HepG2 (cell line): ENCODE data around the gene TAF8. TPM values are rescaled to one million over a fixed set of nuclear protein-coding genes. Genes with fewer than 3 reads are reported as not detected.

Experiments used
- ATAC-seq: fragments of 200-7000 bp; cut with Tn5 transposase; 3 replicates; pipeline ENCODE4 v1.9.1; 2020; ENCODE audit warnings: mild to moderate bottlenecking, moderate library complexity
- BruUV-seq: library from RNA; stranded (reverse); fragments of 400-500 nt; replicated peaks from 2 replicates; lab custom pipeline; 2021; lab: Mats Ljungman, UMichigan
- CTCF ChIA-PET: fragments of 300-600 bp; formaldehyde crosslinking; extraction: SDS; loops from one replicate; lab custom pipeline; 2021; ENCODE audit warnings: low total read pairs, inconsistent platforms, low intra/inter-chr PET ratio; lab: Yijun Ruan, JAX
- POLR2A ChIA-PET: fragments of 350-600 bp; sonication (Branson Sonifier 250); formaldehyde crosslinking; loops from one replicate; lab custom pipeline; 2020; ENCODE audit warnings: antibody characterized with exemption, inconsistent platforms; lab: Yijun Ruan, JAX
- DNase-seq: peaks from one replicate; pipeline ENCODE4 v3.0.0-alpha.2; 2015; ENCODE audit warnings: low spot score
- FAIRE-seq: peaks from 3 replicates; lab custom pipeline; 2011; peaks lifted over from hg19 to GRCh38; lab: Jason Lieb, UNC
- H2AFZ ChIP-seq: one replicate; pipeline ENCODE4 v1.6.1; 2011; ENCODE audit warnings: low read length, inconsistent platforms
- H3K27ac ChIP-seq: fragments of 300-600 bp; 3 replicates; pipeline ENCODE4 v1.8.0; 2011; ENCODE audit warnings: mixed run types, mild to moderate bottlenecking, mixed read lengths, low read length, inconsistent platforms; ENCODE audit not compliant: insufficient read depth; ENCODE audit errors: extremely low read length
- H3K27me3 ChIP-seq, 2 experiments: fragments of 200-600 bp in 1 of 2; 2 replicates in 1 of 2; 3 replicates in 1 of 2; pipeline versions ENCODE4 v1.6.0 to v1.8.0; 2011; ENCODE audit warnings: low read length in 2 of 2, mild to moderate bottlenecking in 2 of 2, moderate library complexity in 2 of 2, inconsistent platforms in 1 of 2; ENCODE audit not compliant: insufficient read depth in 2 of 2, control insufficient read depth in 1 of 2
- H3K36me3 ChIP-seq, 2 experiments: fragments of 200-600 bp in 1 of 2; replicated peaks in 1 of 2; 2 replicates in 1 of 2; 3 replicates in 1 of 2; pipeline versions ENCODE4 v1.5.1 to v1.8.0; 2011; ENCODE audit warnings: low read length in 2 of 2, inconsistent platforms in 1 of 2; ENCODE audit not compliant: insufficient read depth in 2 of 2, control insufficient read depth in 1 of 2
- H3K4me1 ChIP-seq: 2 replicates; pipeline ENCODE4 v1.5.1; 2012; ENCODE audit warnings: low read length, inconsistent platforms; ENCODE audit not compliant: insufficient read depth
- H3K4me2 ChIP-seq: 2 replicates; pipeline ENCODE4 v1.6.0; 2011; ENCODE audit warnings: low read depth, low read length, inconsistent platforms
- H3K4me3 ChIP-seq, 3 experiments: fragments of 200-600 bp in 1 of 3; sonication (generic), shearing (Covaris generic) in 1 of 3; replicated peaks in 1 of 3; 2 replicates each; pipeline ENCODE4 v1.5.1; 2011 to 2016; ENCODE audit warnings: low read length in 3 of 3, inconsistent platforms in 2 of 3, low read depth in 2 of 3, mild to moderate bottlenecking in 2 of 3, control low read depth in 1 of 3, mixed read lengths in 1 of 3; ENCODE audit not compliant: insufficient read depth in 1 of 3
- H3K79me2 ChIP-seq: one replicate; pipeline ENCODE4 v1.6.1; 2011; ENCODE audit warnings: low read length, inconsistent platforms; ENCODE audit not compliant: insufficient read depth
- H3K9ac ChIP-seq: 2 replicates; pipeline ENCODE4 v1.6.0; 2011; ENCODE audit warnings: mild to moderate bottlenecking, low read depth, low read length, inconsistent platforms; ENCODE audit not compliant: insufficient read depth
- H3K9me3 ChIP-seq: 2 replicates; pipeline ENCODE4 v1.5.1; 2012; ENCODE audit warnings: mild to moderate bottlenecking, low read length
- H4K20me1 ChIP-seq: 2 replicates; pipeline ENCODE4 v1.6.0; 2011; ENCODE audit warnings: inconsistent platforms, mild to moderate bottlenecking, low read length, moderate library complexity; ENCODE audit not compliant: insufficient read depth
- CCDC6 ChIP-seq: sonication (generic); formaldehyde crosslinking; IDR thresholded peaks from 2 replicates; pipeline ENCODE4 v1.8.1; 2022; ENCODE audit warnings: mild to moderate bottlenecking, missing genetic modification reagents, moderate library complexity
- KDM6A ChIP-seq: IDR thresholded peaks from 2 replicates; pipeline ENCODE4 v1.6.1; 2016; ENCODE audit warnings: low read depth
- NFYC ChIP-seq: IDR thresholded peaks from 2 replicates; pipeline ENCODE4 v1.6.1; 2016; ENCODE audit warnings: missing genetic modification reagents, missing compliant biosample characterization
- NRL ChIP-seq: sonication (generic); formaldehyde crosslinking; IDR thresholded peaks from 2 replicates; pipeline ENCODE4 v1.5.0; 2020; ENCODE audit warnings: missing genetic modification reagents, mild to moderate bottlenecking, moderate library complexity, borderline replicate concordance
- SP4 ChIP-seq: sonication (generic); formaldehyde crosslinking; IDR thresholded peaks from 2 replicates; pipeline ENCODE4 v1.8.1; 2023; ENCODE audit warnings: mild to moderate bottlenecking, missing genetic modification reagents
- TBP ChIP-seq: sonication (generic); formaldehyde crosslinking; IDR thresholded peaks from 2 replicates; pipeline ENCODE4 v1.5.0; 2020; ENCODE audit warnings: missing genetic modification reagents
- ZMAT3 ChIP-seq: sonication (generic); formaldehyde crosslinking; conservative IDR thresholded peaks from 2 replicates; pipeline ENCODE4 v1.7.0; 2021; ENCODE audit warnings: missing genetic modification reagents
- ZMYM3 ChIP-seq: sonication (generic); formaldehyde crosslinking; IDR thresholded peaks from 2 replicates; pipeline ENCODE4 v1.5.1; 2020; ENCODE audit warnings: mild to moderate bottlenecking, missing genetic modification reagents
- ZNF143 ChIP-seq: sonication (generic); formaldehyde crosslinking; IDR thresholded peaks from 2 replicates; pipeline ENCODE4 v1.4.0; 2020; ENCODE audit warnings: missing genetic modification reagents
- ZNF552 ChIP-seq: sonication (generic); formaldehyde crosslinking; IDR thresholded peaks from 2 replicates; pipeline ENCODE4 v1.9.0; 2022; ENCODE audit warnings: missing genetic modification reagents, mild to moderate bottlenecking, borderline replicate concordance
- ZNF572 ChIP-seq: sonication (generic); formaldehyde crosslinking; IDR thresholded peaks from 2 replicates; pipeline ENCODE4 v1.5.1; 2020; ENCODE audit warnings: mild to moderate bottlenecking, missing genetic modification reagents
- ZNF788 ChIP-seq: sonication (generic); formaldehyde crosslinking; IDR thresholded peaks from 2 replicates; pipeline ENCODE4 v1.5.0; 2020; ENCODE audit warnings: mild to moderate bottlenecking, missing genetic modification reagents, borderline replicate concordance
- WGBS: methylation state at CpG from one replicate; pipeline ENCODE4 v1.1.6; 2017; ENCODE audit warnings: low lambda C conversion rate; 5-methylcytosine and 5-hydroxymethylcytosine counted together
- in situ Hi-C: cut with HindIII; loops from 2 replicates; pipeline ENCODE4 v1.10.0; 2017; ENCODE audit warnings: low pct_unique_long_range_greater_than_20kb; ENCODE audit not compliant: extremely low pct_ligation_motif_present
- intact Hi-C: fragments of 100-400 bp; cut with micrococcal nuclease; formaldehyde crosslinking; loops from one replicate; pipeline ENCODE4 v1.10.0; 2022; ENCODE audit not compliant: unreplicated experiment
- polyA plus RNA-seq, 8 experiments: library from polyadenylated mRNA; depleted of rRNA in 3 of 8; stranded (reverse) in 7 of 8; unstranded in 1 of 8; fragments of >200 nt; fragmentation: Illumina TruSeq in 4 of 8; extraction: Trizol in 4 of 8; gene quantifications; 2 replicates each; pipeline versions ENCODE4 v1.2.1 to v1.2.3, GENCODE V29; 2011 to 2016; ENCODE audit warnings: low read depth in 4 of 8, missing spikeins in 1 of 8, mixed read lengths in 1 of 8; ENCODE audit not compliant: insufficient read depth in 1 of 8
- total RNA-seq, 5 experiments: library from RNA; depleted of rRNA; stranded (reverse); fragments of >200 nt; fragmentation: Illumina TruSeq; extraction: Trizol; gene quantifications; 2 replicates each; pipeline ENCODE4 v1.2.3, GENCODE V29; 2016; ENCODE audit warnings: low read depth in 1 of 5
- TF ChIP-seq, protein P1 (sequence below): sonication (generic); formaldehyde crosslinking; IDR thresholded peaks from 2 replicates; pipeline ENCODE4 v1.4.0; 2020; ENCODE audit warnings: missing genetic modification reagents
- TF ChIP-seq, protein P2 (sequence below): sonication (generic); formaldehyde crosslinking; IDR thresholded peaks from 2 replicates; pipeline ENCODE4 v1.5.1; 2020; ENCODE audit warnings: mild to moderate bottlenecking, moderate library complexity, missing genetic modification reagents
- TF ChIP-seq, protein P3 (sequence below): sonication (generic); formaldehyde crosslinking; IDR thresholded peaks from 2 replicates; pipeline ENCODE4 v1.5.1; 2020; ENCODE audit warnings: mild to moderate bottlenecking, missing genetic modification reagents, moderate library complexity
- TF ChIP-seq, protein P4 (sequence below): sonication (generic); formaldehyde crosslinking; IDR thresholded peaks from 2 replicates; pipeline ENCODE4 v1.5.0; 2020; ENCODE audit warnings: missing genetic modification reagents, mild to moderate bottlenecking, borderline replicate concordance

The TAF8 gene
- total and polyA plus RNA-seq, 2 of the 13 experiments (the other 11 are each of a cell fraction or from before 2014, with no cell fraction given): 25.2 to 25.8 TPM

DNA sequence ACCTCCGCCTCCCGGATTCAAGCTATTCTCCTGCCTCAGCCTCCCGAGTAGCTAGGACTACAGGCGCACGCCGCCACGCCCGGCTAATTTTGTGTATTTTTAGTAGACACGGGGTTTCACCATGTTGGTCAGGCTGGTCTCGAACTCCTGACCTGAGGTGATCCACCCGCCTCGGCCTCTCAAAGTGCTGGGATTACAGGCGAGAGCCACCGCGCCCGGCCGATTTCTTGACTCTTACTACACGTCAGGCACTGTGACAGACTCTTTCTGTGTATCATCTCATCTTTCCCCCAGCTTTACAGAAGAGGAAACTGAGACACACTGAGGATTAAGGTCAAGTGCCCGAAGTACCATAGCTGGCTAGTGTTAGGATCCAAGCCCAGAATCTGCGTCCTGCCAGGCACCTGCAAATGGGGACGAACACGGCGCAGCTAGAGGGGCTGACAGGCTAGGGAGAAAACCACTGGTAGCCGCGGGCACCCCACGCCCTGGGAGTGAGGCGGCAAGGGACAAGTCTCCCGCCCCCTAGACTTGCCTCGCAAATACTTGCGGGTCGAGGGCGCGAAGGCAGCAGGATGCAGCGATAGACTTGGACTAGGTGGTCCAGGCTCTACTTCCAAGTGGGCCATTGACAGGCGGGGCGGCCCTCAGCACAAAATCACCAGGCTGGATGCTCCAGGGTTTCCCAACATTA, 1.1 kb upstream of the TAF8 start:
- FAIRE-seq (no peak), ATAC-seq (no peak), DNase-seq (no peak)
- peaks cover 10% of the 10 kb centered on the region for H3K79me2 ChIP-seq
- H3K27me3 ChIP-seq: no peaks in the 10 kb centered on the region; a peak in 2 of 5 replicates
- H3K4me1 ChIP-seq: peaks cover 62% of the 10 kb centered on the region
- no peak overlapping the region; the same call in 1 of the 2 replicates for H3K9ac ChIP-seq
- H2AFZ ChIP-seq: no peak overlapping the region
- intact Hi-C loops (loop anchor here (10.0 kb wide), 1 partner anchor 324 kb away; no protein-coding TSS in a partner anchor), in situ Hi-C loops (loop anchor here (5.0 to 25.0 kb wide), 4 partner anchors 202 to 687 kb away; partner anchors contain the start of gene PRICKLE4)
- no peak overlapping the region for H3K27ac ChIP-seq
- no peaks in the 10 kb centered on the region for H4K20me1 ChIP-seq
- WGBS: 79% methylated on average over 36 of the region's 36 CpGs
- CTCF ChIA-PET: no interaction called here
- BruUV-seq: no TSS peak
- H3K36me3 ChIP-seq: peaks cover 5 to 21% of the 10 kb centered on the region in 2 experiments; a peak in 3 of 5 replicates
- H3K9me3 ChIP-seq: no peaks in the 10 kb centered on the region
- H3K4me2 ChIP-seq: peak overlapping the region; percentile 97
- POLR2A ChIA-PET: interaction anchor here (0.7 to 4.9 kb wide), 7 partner anchors 73 to 514 kb away, joined by 3 to 46 read pairs (median 5); partner anchors contain the start of genes BYSL, CCND3, MED20 and TOMM6
- peak overlapping the region; percentile 78 to 88 (median 84); a peak in 5 of 6 replicates for H3K4me3 ChIP-seq
- 0 out of 2 replicates have a peak, but pooled peaks have one; percentile 12 for TF ChIP-seq ZMAT3 (CRISPR knock-in tag)
- TF ChIP-seq ZNF143 (CRISPR knock-in tag): peak; percentile 23
- TF ChIP-seq, protein P1, sequence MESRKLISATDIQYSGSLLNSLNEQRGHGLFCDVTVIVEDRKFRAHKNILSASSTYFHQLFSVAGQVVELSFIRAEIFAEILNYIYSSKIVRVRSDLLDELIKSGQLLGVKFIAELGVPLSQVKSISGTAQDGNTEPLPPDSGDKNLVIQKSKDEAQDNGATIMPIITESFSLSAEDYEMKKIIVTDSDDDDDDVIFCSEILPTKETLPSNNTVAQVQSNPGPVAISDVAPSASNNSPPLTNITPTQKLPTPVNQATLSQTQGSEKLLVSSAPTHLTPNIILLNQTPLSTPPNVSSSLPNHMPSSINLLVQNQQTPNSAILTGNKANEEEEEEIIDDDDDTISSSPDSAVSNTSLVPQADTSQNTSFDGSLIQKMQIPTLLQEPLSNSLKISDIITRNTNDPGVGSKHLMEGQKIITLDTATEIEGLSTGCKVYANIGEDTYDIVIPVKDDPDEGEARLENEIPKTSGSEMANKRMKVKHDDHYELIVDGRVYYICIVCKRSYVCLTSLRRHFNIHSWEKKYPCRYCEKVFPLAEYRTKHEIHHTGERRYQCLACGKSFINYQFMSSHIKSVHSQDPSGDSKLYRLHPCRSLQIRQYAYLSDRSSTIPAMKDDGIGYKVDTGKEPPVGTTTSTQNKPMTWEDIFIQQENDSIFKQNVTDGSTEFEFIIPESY (CRISPR knock-in tag): peak; percentile 16; the same call in 1 of the 2 replicates
- 0 out of 2 replicates have a peak, but pooled peaks have one; percentile 62 for TF ChIP-seq CCDC6 (CRISPR knock-in tag)
- TF ChIP-seq SP4 (CRISPR knock-in tag): peak; percentile 28; the same call in 1 of the 2 replicates
- no peak for TF ChIP-seq TBP (CRISPR knock-in tag)
- TF ChIP-seq, protein P2, sequence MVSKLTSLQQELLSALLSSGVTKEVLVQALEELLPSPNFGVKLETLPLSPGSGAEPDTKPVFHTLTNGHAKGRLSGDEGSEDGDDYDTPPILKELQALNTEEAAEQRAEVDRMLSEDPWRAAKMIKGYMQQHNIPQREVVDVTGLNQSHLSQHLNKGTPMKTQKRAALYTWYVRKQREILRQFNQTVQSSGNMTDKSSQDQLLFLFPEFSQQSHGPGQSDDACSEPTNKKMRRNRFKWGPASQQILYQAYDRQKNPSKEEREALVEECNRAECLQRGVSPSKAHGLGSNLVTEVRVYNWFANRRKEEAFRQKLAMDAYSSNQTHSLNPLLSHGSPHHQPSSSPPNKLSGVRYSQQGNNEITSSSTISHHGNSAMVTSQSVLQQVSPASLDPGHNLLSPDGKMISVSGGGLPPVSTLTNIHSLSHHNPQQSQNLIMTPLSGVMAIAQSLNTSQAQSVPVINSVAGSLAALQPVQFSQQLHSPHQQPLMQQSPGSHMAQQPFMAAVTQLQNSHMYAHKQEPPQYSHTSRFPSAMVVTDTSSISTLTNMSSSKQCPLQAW (CRISPR knock-in tag): peak; percentile 37; the same call in 1 of the 2 replicates
- 0 out of 2 replicates have a peak, but pooled peaks have one; percentile 13 for TF ChIP-seq ZNF788
- no peak for TF ChIP-seq NRL (CRISPR knock-in tag)
- TF ChIP-seq, protein P3, sequence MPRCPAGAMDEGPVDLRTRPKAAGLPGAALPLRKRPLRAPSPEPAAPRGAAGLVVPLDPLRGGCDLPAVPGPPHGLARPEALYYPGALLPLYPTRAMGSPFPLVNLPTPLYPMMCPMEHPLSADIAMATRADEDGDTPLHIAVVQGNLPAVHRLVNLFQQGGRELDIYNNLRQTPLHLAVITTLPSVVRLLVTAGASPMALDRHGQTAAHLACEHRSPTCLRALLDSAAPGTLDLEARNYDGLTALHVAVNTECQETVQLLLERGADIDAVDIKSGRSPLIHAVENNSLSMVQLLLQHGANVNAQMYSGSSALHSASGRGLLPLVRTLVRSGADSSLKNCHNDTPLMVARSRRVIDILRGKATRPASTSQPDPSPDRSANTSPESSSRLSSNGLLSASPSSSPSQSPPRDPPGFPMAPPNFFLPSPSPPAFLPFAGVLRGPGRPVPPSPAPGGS (CRISPR knock-in tag): 0 out of 2 replicates have a peak, but pooled peaks have one; percentile 4
- no peak for TF ChIP-seq NFYC (CRISPR knock-in tag)
- TF ChIP-seq, protein P4, sequence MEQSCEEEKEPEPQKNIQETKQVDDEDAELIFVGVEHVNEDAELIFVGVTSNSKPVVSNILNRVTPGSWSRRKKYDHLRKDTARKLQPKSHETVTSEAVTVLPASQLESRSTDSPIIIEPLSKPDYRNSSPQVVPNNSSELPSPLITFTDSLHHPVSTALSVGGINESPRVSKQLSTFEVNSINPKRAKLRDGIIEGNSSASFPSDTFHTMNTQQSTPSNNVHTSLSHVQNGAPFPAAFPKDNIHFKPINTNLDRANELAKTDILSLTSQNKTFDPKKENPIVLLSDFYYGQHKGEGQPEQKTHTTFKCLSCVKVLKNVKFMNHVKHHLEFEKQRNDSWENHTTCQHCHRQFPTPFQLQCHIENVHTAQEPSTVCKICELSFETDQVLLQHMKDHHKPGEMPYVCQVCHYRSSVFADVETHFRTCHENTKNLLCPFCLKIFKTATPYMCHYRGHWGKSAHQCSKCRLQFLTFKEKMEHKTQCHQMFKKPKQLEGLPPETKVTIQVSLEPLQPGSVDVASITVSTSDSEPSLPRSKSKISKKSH (CRISPR knock-in tag): no peak
- TF ChIP-seq KDM6A (CRISPR knock-in tag): no peak
- TF ChIP-seq ZNF572: 0 out of 2 replicates have a peak, but pooled peaks have one; percentile 51
- TF ChIP-seq ZMYM3 (CRISPR knock-in tag): peak; percentile 73
- 0 out of 2 replicates have a peak, but pooled peaks have one; percentile 57 for TF ChIP-seq ZNF552 (CRISPR knock-in tag)
